OCI-LY1 (cell line): Measurements from ENCODE around the gene FREY1.

ENCODE experiments used
- H2AFZ ChIP-seq: fragments of 200-600 bp; sonication (generic), shearing (Covaris generic); 2 replicates; pipeline ENCODE4 v1.6.0; 2014; ENCODE audit warnings: antibody characterized with exemption, mild to moderate bottlenecking, low read length
- H3F3A ChIP-seq: fragments of 200-600 bp; sonication (generic), shearing (Covaris generic); 2 replicates; pipeline ENCODE4 v1.6.0; 2014; ENCODE audit warnings: mild to moderate bottlenecking, antibody characterized with exemption, low read length, moderate library complexity; ENCODE audit not compliant: insufficient read depth
- H3K27ac ChIP-seq: fragments of 200-600 bp; sonication (generic); 2 replicates; pipeline ENCODE4 v1.5.1; 2014; ENCODE audit warnings: low read length, mixed run types, mild to moderate bottlenecking, low read depth; ENCODE audit not compliant: poor library complexity, severe bottlenecking
- H3K27me3 ChIP-seq: fragments of 200-600 bp; sonication (generic); 2 replicates; pipeline ENCODE4 v1.6.0; 2014; ENCODE audit warnings: antibody characterized with exemption, mild to moderate bottlenecking, low read length, moderate library complexity; ENCODE audit not compliant: insufficient read depth
- H3K36me3 ChIP-seq: fragments of 200-600 bp; sonication (generic); 2 replicates; pipeline ENCODE4 v1.6.1; 2014; ENCODE audit warnings: mild to moderate bottlenecking, antibody characterized with exemption, low read length, moderate library complexity, mixed read lengths; ENCODE audit not compliant: insufficient read depth
- H3K4me1 ChIP-seq: fragments of 200-600 bp; sonication (generic); 2 replicates; pipeline ENCODE4 v1.5.1; 2014; ENCODE audit warnings: mild to moderate bottlenecking, low read length, moderate library complexity; ENCODE audit not compliant: insufficient read depth, severe bottlenecking
- H3K4me2 ChIP-seq: fragments of 200-600 bp; sonication (generic), shearing (Covaris generic); 2 replicates; pipeline ENCODE4 v1.6.1; 2014; ENCODE audit warnings: low read length
- H3K4me3 ChIP-seq: fragments of 200-600 bp; sonication (generic); 2 replicates; pipeline ENCODE4 v1.5.1; 2014; ENCODE audit warnings: low read length, low read depth, mild to moderate bottlenecking, mixed read lengths; ENCODE audit not compliant: poor library complexity, severe bottlenecking
- H3K79me2 ChIP-seq: fragments of 200-600 bp; shearing (Covaris generic); 2 replicates; pipeline ENCODE4 v1.6.1; 2016; ENCODE audit warnings: mixed run types, low read length, mixed read lengths; ENCODE audit not compliant: insufficient read depth
- H3K9ac ChIP-seq: fragments of 200-600 bp; sonication (generic), shearing (Covaris generic); 2 replicates; pipeline ENCODE4 v1.6.1; 2014; ENCODE audit warnings: mild to moderate bottlenecking, low read length, mixed read lengths
- H3K9me2 ChIP-seq: fragments of 200-600 bp; sonication (generic), shearing (Covaris generic); 2 replicates; pipeline ENCODE4 v1.6.1; 2014; ENCODE audit warnings: low read depth, mild to moderate bottlenecking, low read length, mixed read lengths
- H3K9me3 ChIP-seq: fragments of 200-600 bp; shearing (Covaris generic); 2 replicates; pipeline ENCODE4 v1.6.1; 2014; ENCODE audit warnings: low read length, mixed read lengths
- H4K20me1 ChIP-seq: fragments of 200-600 bp; sonication (generic), shearing (Covaris generic); 2 replicates; pipeline ENCODE4 v1.6.0; 2016; ENCODE audit warnings: mild to moderate bottlenecking, low read length; ENCODE audit not compliant: insufficient read depth
- EZH2 ChIP-seq: fragments of 200-600 bp; sonication (generic), shearing (Covaris generic); IDR thresholded peaks from 2 replicates; pipeline ENCODE4 v1.8.0; 2017; ENCODE audit warnings: borderline replicate concordance, mixed run types, mild to moderate bottlenecking, antibody characterized with exemption, low read length, moderate library complexity, mixed read lengths
- TF ChIP-seq, protein P1 (sequence below): fragments of 200-600 bp; sonication (generic), shearing (Covaris generic); IDR thresholded peaks from 2 replicates; pipeline ENCODE4 v1.5.1; 2017; ENCODE audit warnings: mild to moderate bottlenecking, antibody characterized with exemption, low read length, moderate library complexity, mixed read lengths

FREY1 gene

DNA sequence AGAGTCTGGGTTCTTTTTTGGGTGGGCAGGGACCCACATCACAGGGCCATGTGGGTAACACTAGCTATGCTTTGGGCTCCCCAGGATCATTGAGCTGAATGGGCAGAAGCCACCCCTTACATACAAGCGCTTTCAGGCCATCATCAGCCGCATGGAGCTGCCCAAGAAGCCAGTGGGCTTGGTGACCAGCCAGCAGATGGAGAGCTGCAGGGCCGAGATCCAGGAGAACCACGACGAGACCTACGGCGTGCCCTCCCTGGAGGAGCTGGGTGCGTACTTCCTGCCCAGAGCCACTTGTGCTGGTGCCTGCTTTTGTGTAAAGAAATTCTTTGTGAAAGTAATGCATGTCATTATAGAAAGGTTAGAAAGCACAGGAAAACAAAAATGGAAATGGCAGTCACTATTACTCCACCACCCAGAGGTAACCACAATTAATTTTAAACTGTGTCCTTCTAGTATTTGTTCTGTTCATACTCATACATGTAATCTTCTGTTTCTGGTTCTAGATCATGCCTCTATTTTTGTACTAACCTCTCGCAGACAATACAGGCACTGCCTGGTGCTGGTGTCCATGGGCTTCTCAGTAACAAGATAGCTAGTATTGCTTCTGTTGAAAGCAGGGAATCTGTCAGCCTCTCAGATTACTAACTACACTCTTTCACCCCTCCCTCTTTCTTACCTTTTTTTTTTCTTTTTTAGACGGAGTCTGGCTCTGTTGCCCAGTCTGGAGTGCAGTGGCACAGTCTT is 46.1 kb downstream of the FREY1 start:
- Histone ChIP-seq H3K79me2 (no peaks in the 10 kb centered on the region), H3F3A (no peaks in the 10 kb centered on the region), H2AFZ (no peak overlapping the region), H3K36me3 (peaks cover 78% of the 10 kb centered on the region), H3K9ac (no peak overlapping the region), H3K4me2 (no peak overlapping the region), H4K20me1 (no peaks in the 10 kb centered on the region), H3K27ac (no peak overlapping the region), H3K4me1 (no peaks in the 10 kb centered on the region), H3K9me2 (no peaks in the 10 kb centered on the region), H3K27me3 (no peaks in the 10 kb centered on the region), H3K9me3 (no peaks in the 10 kb centered on the region), H3K4me3 (no peak overlapping the region)
- no peak for TF ChIP-seq EZH2
- TF ChIP-seq, protein P1, sequence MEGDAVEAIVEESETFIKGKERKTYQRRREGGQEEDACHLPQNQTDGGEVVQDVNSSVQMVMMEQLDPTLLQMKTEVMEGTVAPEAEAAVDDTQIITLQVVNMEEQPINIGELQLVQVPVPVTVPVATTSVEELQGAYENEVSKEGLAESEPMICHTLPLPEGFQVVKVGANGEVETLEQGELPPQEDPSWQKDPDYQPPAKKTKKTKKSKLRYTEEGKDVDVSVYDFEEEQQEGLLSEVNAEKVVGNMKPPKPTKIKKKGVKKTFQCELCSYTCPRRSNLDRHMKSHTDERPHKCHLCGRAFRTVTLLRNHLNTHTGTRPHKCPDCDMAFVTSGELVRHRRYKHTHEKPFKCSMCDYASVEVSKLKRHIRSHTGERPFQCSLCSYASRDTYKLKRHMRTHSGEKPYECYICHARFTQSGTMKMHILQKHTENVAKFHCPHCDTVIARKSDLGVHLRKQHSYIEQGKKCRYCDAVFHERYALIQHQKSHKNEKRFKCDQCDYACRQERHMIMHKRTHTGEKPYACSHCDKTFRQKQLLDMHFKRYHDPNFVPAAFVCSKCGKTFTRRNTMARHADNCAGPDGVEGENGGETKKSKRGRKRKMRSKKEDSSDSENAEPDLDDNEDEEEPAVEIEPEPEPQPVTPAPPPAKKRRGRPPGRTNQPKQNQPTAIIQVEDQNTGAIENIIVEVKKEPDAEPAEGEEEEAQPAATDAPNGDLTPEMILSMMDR, result no peak

- H3K79me2 ChIP-seq, result no peaks in the 10 kb centered on the region
- H3K4me3 ChIP-seq, result no peak overlapping the region
- no peak for TF ChIP-seq EZH2
- TF ChIP-seq, protein P1, result no peak
- H3K9ac ChIP-seq, result no peak overlapping the region
- no peak overlapping the region for H3K27ac ChIP-seq
- peaks cover 84% of the 10 kb centered on the region for H3K36me3 ChIP-seq
- no peaks in the 10 kb centered on the region for H3K27me3 ChIP-seq
- no peak overlapping the region for H3K4me2 ChIP-seq
- no peaks in the 10 kb centered on the region for H3K9me3 ChIP-seq
- H3K9me2 ChIP-seq, result no peaks in the 10 kb centered on the region
- H2AFZ ChIP-seq, result no peak overlapping the region
- no peaks in the 10 kb centered on the region for H3F3A ChIP-seq
- H3K4me1 ChIP-seq, result no peaks in the 10 kb centered on the region
- no peaks in the 10 kb centered on the region for H4K20me1 ChIP-seq
Observed at GRCh38 chr11:45860348-45860747, 46.7 kb downstream of the FREY1 start.

DNA sequence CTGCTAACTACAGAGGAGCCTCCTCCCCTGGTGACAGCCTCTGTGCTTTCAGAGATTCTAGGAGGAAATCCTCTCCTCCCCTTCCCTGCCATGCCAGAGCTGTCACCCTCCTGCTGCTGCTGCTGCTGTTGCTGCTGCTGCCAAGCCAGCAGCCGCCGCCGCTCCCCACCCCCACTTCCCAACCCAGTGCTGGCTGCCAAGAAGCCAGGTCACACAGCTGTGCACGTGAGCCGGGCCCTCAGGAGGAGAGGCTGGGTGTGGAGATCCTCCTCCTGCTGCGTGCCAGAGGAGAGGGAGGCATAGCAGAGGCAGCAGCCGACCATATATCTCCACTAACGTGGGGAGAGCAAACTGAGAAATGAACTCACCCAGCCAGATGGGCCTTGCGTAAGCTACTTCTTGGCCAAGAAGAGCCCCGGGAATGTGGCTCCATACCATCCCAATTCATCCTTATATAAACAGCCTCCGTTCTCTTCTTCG is 47.4 kb downstream of the FREY1 start:
- no peaks in the 10 kb centered on the region for H3K79me2 ChIP-seq
- H3F3A ChIP-seq, result no peaks in the 10 kb centered on the region
- peaks cover 85% of the 10 kb centered on the region for H3K36me3 ChIP-seq
- TF ChIP-seq, protein P1, result no peak
- TF ChIP-seq EZH2, result no peak
- H3K27me3 ChIP-seq, result no peaks in the 10 kb centered on the region
- H3K4me2 ChIP-seq, result no peak overlapping the region
- no peaks in the 10 kb centered on the region for H3K4me1 ChIP-seq
- no peak overlapping the region for H3K4me3 ChIP-seq
- no peaks in the 10 kb centered on the region for H4K20me1 ChIP-seq
- no peaks in the 10 kb centered on the region for H3K9me3 ChIP-seq
- H3K9me2 ChIP-seq, result no peaks in the 10 kb centered on the region
- no peak overlapping the region for H2AFZ ChIP-seq
- no peak overlapping the region for H3K27ac ChIP-seq
- no peak overlapping the region for H3K9ac ChIP-seq
